EL (cell line): ENCODE results near the gene PPP1R3C.

Experiments
- DNase-seq: peaks from one replicate; pipeline ENCODE4 v3.0.0-alpha.2; 2016

PPP1R3C gene

DNA sequence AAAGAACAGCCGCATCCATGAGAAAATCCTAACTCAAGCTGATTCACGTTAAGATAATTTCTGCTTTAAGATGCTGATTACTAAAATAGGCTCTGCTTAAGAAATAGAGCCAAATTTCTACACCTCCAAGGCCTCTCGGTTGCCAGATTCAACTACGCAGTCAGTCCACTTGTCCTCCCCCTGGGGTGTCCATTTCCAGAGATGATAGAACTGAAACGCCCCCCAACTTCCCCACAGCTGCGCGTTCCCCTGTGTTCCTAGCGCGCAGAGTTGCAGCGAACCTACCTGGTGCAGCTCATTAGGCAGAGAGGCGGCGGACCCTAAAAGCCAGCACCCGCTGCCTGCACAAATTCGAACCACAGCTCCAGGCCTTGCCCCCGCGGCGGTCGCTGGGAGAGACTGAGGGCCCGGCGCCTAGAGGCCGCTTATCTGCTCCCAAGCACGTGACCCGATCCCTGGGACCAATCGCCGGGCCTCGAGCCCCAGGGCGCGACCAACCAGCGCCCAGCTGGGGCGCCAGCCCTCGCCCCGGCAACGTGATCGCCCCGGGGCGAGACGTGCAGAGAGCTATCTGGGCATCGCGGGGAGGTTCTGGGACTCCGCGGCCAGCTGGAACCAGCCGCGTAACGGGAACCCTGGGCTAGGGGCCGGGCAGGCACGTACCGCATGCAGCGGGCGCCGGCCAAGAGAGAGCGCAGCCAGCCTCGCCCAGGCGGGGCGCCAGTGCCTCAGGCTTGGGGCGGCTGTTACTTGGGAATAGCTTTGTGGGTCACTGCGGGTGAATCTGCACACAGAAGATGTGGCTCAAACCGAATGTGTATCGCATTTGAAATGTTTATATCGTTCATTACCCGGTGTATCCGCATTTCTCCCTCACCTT, at the start of gene PPP1R3C:
Gene PPP1R3C, minus strand, starts transcription at position 401 of the 880 bp plus-strand sequence. Its CDS starts 102 bp downstream, at position 299.
- peak; percentile 98 for DNase-seq

DNA sequence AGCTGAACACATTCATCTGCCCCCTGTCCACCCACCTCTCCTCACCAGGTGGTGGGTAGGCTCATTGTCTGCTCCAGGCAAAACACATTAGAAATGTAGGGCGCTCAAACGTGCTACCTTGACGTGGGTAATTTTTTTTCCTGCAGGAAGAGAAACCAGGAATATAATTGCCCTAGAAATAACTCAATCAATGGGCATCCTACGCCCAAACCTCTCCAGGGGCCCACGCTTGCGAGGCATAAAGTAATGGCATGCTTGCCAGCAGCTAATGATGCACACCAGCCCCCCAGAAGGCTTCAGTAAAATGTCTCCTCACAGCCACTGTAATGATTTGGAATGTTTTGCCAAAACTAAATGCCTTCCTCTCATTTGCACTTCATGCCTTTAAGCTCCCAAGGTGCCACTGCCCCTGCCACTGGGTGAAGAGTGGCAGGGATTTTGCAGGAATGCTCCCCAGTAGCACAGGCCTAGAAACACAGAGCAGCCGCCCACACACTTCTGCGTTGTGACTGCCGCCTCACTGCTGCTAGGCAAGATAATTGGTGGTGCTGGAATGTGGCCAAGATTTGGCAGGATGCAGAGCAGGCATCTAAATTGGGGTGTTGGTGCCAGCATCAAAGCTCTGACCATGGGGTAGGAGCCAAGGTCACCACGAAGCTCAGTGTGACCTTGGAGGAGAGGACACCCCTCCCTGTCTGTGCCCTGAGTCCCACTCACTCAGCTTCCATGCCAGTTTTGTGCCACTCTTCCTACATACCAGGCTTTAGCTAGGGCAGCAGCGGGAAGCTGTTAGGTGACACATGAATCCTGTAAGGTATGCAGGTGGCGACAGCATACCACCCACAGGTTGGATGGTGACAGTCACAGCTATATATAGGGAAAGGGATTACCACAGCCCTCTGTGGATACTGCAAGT, 48.7 kb upstream of the PPP1R3C start:
- peak; percentile 37 for DNase-seq

DNA sequence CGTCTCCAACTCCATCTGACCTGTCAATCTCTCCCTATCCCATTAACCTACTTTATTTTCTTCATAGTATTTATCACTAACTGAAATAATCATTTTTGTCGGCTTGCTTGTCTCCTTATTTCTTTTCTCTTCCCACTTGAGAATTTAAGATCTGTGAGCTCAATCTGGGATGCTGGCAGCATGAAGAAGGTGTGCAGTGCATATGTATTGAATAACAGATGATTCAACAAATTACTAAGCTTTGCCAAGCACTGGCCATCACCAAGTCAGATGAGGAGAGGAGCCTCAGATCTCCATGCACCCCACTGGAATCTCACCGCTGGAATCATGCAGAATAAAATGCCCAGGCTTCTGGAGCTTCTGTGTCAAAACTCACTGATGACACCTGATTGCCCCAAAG, 47.6 kb upstream of the PPP1R3C start:
- DNase-seq = no peak

DNA sequence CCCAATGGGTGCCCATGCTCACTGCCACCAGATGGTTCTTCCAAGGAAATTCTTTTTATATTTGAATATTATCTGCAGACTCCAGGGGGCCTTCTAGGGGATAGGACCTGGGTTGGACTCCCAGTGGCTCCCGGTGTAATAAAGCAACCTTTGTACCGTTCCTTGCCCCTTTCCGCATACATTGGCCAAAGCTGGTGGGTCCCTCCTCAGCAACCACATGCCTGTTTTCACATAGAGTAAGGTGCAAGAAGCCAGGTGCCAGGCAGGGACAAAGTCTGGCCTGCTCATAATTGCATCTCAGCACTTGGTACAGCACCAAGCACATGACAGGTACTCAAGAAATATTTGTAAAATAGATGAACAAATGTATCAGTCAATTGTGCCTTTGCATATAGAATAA, 46.4 kb upstream of the PPP1R3C start:
- DNase-seq = no peak

DNA sequence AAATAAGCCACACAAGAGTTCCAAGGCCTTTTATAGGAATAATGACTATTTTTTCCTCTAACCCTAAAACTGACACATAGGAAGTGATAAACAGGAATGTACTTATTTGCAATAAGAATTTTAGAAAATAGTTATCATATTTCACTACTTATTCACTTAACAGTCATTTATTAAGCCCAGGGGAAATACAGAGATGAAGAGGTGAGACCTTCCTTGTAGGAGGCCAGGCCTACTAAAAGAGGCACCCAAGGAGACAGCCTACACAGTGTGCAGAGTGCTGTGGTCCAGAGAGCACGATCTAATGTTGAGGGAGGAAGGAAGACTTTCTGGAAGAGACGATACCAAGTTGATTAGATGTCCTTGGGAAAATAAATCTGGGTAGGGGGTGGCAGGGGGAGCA, 45.0 kb upstream of the PPP1R3C start:
- peak; percentile 41 for DNase-seq

DNA sequence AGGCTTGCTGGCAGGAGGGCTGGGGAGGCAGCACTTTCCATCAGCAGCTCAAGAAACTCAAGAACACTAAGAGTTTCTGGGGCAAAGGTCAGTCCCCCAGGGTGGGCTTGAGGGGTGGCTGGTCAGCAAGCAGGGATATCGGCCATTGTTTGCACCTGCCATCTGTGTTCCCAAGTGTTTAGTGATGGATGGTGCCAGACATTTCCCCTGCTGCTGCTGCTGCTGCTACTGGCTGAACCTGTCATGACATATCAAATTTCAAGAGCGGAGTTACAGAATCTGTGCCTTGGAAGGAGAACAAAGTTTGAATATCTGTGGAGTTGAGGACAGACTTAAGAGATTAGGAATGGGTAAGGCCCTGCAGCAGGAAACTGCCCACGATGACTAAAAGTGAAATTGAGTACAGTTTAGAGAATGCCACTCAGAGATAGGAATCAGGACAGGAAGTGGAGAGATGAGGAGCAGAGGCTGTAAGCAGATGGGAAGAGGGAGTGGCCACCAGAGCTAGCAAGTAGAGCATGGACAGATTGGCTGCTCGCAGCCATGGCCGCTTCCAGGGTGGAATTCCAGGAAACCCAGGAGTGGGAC, 39.2 kb upstream of the PPP1R3C start:
- DNase-seq = peak; percentile 92

DNA sequence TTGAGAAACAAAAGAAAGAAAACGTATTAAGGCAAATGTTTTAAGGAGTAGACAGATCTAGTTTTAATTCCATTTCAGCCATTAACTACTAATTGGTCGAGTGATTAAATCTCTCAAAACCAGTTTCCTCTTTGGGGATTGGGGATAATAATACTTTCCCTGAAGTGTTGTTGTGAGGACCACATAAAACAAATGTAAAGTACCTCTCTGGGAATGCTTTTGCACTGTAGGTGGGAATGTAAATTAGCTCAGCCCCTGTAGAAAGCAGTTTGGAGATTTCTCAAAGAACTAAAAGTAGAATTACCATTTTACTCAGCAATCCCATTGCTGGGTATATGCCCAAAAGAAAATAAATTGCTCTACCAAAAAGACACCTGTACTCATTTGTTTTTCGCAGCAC, 36.0 kb upstream of the PPP1R3C start:
- DNase-seq = no peak

DNA sequence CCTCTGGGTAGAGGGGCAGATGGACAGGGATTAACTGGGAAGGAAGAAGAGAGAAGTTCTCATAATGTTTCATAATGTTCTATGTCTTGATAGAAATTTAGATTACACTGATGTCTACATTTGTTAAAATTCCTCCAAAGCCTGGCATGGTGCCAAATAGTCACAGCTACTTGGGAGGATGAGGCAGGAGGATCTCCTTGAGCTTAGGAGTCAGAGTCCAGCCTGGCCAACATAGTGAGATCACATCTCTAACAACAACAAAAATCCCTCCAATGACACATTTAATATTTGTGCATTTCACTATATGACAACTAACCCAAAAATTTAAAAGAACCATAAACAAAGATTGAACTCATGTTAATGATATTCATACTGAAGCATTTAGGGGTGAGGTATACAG, 33.0 kb upstream of the PPP1R3C start:
- peak; percentile 82 for DNase-seq

DNA sequence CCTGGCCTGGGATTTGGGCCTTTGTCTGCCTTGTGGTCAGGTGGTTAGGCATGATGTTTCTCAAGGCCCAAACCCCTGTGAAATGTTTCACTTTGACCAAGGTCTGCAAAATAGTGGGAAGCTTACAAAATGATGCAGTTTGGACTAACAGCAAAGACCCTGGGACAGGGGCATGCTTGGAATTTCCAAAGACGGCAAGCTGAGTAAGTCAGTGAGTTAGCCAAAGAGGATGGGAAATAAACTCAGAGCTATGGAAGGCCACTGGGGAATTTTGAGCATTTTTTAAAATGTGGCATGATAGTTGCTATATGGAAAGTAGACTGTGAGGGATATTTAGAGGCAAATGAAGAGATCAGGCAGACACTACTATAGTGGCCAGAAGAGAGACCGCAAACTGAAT, 31.6 kb upstream of the PPP1R3C start:
- DNase-seq = no peak

DNA sequence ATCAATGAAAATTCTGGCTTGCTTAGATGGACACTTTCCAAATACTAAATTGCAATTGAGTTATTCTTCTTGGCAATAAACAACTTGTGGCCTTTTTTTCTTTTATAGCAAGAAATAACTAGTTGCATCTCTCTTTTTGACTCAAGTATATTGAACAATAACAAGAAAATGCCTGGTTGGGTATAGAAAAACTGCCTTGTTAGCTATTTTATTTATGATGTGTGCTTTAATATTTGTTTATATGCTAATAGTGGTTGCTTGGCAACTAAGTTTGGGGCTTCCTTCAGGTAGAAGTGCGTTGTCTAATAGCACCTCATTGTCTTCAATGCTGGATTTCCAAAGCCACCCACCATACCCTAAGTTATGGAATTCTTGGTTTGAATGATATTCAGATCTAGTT, 30.1 kb upstream of the PPP1R3C start:
- DNase-seq = no peak

DNA sequence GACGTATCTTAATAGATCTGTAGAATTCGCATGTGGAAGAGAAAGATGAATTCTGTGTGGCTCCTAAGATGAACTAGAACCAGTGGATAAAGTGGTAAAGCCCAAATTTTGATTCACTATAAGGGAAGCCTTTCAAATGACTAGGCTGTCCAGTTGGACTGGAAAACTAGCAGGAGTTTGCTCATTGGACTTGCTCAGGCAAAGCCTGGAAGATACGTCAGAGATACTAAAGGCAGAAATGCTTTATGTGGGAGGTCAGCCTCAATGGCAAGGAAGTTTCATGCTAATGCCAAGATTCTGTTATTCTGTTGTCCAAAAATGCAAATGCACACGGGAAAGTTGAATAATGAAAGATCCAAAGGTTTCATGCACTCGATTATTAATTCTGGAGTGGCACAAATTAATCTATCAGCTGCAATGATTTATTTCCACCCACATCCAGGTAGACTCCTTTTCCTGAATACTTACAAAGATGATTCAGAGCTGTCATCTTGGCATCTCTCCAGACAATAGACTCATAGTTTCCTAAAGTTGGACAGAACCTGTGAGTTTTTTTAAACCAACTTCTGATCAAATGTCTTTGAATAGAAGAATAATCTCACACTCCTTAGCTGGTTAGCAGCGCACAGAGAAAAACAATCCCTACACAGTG, 20.5 kb upstream of the PPP1R3C start:
- DNase-seq = peak; percentile 74

DNA sequence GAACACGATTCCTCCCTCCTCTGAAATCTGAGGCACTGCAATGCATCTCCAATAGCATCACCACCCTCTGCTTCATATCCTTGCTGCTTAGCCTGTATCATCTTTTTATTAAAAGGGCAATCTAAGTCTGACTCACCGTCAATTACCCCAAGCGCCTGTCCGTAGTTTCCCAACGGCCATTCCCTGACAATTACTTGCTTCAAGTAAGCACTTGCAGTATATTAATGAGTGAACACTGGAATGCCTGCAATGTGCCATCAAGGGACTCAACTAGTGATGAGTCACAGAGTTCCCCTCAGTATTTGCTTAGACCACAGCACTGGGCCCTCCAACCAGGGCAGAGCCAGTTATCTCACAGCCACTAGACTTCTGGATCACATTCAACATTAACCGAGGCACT, 19.5 kb upstream of the PPP1R3C start:
- DNase-seq = peak; percentile 99

DNA sequence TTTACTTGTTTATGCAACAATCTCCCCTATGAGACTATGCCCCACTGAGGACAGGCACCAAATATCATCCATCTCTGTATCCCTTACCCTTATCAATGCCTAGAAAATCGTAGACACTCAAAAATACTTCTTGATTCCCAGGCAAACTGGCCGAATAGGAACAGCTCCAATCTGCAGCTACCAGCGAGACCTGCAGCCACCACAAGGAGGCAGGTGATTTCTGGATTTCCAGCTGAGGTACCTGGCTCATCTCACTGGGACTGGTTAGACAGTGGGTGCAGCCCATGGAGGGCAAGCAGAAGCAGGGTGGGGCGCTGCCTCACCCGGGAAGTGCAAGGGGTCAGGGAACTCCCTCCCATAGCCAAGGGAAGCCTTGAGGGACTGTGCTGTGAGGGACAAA, 10.8 kb upstream of the PPP1R3C start:
- DNase-seq = no peak

DNA sequence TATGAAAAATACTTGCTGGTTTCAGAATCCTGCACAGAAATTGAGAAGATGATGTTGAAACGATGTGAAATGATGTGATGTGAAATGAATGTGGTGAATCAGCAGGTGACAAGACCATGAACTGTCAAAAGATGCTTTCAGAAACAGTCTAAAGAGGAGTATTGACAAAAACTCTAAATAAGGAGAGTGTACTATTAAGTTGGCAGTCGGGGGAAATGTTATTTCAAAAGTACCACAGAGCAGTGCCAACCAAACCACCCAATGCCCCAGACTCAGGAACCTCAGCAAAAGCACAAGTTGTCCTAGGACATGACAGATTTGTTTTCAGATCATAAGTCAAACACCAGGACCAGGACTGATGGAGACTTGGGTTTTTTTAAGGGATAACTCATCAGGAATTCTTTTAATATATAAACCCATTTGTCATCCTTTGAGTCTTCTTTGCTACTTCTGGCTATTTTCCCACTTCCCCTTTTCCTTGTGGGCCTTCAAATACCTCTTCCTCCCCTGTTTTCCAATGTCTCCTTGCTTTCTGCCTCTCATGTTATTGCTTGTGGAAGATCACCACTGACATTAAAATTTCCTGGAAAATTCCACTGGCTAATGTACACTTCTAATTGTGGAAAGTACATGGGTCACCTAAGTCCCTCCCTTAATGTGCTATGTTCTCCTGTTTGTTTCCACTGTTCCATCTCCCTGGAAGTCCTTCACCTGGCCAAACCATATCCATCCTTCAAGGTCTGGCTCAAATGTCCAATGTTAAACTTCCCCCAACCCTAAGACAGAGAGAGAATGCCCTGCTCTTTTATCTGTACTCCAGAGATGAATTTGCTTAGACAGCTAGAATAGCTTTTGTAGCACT, 10.2 kb upstream of the PPP1R3C start:
- DNase-seq = peak; percentile 73

DNA sequence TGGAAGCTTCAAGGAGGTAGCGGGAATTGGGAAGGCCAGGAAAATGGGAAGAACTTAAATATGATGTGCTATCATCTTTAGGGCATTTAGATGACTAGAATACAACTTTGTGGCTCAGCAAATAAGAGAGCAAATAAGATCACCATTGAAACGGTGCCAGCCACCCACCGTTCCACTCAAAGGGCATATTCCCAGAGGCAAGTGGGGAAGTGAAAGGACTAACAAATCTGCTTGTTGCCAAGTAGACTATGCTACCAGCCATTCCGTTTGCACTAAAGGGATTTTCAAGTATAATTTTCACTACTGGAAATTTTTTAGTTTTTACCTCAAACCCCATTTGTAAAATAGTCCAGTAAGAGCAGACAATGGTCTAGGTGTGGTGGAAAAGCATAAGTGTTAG, 4.0 kb upstream of the PPP1R3C start:
- no peak for DNase-seq

DNA sequence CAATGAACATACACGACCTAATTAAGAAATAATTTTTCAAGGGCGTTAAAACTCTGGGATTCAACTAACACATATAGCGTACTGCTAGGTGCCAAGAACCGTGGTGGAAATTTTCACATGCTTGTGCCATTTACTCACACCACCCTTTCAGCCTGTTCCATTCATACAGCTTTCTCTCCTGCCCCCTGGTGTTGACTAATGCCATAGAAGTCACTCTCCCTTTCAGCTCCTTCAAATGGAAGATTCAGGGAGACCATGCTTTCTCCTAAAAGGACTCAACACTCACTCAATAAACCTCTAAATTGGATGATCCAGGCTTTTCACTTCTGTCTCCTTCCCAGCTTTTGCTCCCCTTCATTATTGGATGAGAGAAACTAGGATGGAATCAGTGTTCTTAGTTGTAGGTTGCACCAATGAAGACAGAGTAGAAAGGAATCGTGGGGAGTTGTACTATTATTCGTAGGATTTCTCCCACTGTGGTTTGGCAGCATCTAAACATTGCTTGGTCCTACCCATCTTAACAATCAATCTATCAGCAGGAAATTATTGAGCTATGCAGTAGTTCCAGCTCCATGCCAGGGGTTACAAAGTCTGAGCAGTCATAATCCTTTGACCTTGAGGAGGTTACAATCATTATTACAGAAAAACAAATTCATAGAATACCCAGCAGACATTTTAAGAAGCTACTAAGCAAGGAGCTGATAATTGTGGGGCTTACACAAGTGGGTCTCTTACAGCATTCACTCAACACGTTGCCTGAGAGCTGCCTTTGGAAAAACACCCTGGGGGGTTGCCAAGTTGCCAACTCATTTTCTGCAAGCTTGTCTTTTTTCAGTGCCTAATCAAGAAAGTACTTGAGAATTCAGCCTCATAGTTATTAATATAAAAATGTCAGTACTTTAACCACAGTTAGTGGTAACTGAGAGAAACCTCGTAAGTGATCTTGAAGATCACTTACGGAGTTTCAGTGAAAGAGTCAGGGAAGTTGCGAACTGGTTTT, 2.8 kb upstream of the PPP1R3C start:
- DNase-seq = peak; percentile 82

DNA sequence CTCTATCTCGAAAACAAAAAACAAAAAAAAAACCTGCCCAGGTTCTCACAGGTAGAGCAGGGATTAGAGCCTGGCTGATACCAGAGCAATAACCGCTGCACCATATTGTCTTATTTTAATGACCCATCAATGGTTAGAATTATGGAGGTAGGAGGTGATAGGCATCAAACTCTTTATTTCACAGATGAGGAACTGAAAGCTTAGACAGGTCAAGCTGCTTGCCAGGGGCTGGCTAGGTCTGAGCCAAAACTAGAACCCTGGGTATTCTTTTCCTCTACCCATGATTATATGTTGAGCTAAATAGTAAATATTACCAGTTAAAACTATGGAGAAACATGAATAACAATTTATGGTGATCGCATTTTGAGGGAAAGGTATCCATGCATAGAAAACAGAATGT, 2.0 kb upstream of the PPP1R3C start:
- no peak for DNase-seq

DNA sequence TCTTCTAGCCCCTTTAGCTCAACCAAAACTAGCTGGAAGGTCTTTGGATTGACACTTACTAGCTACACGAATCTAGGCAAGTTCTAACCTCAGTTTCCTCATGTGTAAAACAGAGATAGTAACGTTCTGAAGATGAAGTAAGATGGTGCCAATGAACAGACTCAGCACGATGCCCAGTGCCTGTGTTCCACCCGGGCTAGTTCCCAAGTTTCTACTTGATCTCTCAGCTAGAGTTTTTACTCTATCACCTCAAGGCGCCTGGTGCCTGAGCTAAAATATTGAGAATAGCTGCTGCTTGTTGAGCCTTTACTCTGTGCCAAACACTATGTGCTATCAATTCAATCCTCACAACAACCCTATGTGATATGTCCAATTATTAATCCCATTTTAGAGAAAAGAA, 1.4 kb upstream of the PPP1R3C start:
- DNase-seq = no peak

DNA sequence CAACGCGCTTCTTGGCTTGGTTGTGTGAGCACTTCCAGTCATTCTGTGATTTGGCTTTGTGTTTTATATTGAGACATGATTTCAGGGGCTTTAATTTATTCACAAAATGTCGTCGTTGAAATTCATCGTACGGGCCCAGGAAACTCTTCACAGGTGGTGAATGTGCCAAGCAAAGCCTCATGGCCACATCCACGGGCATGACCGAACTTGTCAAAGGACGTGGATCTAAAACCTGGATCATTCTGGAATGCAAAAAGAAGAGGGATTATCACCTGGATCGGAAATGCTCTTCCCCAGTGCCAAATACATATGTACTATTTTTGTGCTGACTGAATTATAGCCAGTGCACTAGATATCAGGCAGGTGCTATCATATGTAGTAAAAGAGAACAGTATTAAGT, 2.2 kb downstream of the PPP1R3C start:
- DNase-seq = no peak

DNA sequence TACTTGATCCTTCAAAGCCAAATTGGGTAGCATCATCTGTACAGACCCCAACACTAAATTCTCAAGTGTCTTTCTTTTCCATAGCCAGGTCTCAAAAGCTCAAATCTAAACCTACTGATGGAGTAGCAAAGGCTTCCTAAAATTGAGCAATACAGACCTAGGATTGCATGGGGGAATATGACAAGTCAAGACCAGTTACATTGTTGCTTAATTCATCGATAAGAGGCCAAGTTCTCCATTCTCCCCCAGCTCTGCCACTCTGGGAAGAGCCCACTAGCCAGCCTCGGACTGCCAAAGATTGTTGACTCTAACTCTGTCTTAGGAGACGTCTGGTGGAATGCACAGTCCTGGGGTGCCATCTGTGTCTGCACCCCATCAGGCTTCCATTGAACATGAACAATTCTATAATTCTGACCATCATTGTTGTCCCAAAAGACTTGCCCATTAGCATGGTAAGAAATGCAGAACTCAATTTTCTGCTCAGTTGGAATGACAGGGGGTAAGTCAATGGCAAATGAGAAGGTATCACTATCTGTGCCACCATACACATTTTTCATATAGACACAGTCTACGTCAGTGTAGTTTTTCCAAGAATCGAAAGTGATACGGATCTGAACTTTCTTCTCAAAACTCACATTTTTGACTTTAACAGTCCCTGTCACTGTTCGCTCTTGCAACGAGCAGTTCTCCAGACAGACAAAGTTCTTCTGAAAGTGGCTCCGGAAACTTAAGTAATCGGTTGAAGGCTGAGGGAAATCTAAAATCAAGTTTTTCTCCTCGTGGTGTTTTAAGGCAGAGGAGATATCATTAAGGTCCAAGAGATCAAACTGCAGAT, 2.9 kb downstream of the PPP1R3C start:
- no peak for DNase-seq
